MM.1S (cell line): ENCODE measurements around the gene PJA1.

Source experiments
- DNase-seq: peaks from one replicate; pipeline ENCODE4 v3.0.0-alpha.2; 2015
- H2AFZ ChIP-seq: fragments of 300-600 bp; sonication (generic); 2 replicates; pipeline ENCODE4 v1.6.0; 2016; ENCODE audit warnings: antibody characterized with exemption, low read length
- H3F3A ChIP-seq: fragments of 300-600 bp; sonication (generic); 2 replicates; pipeline ENCODE4 v1.6.1; 2016; ENCODE audit warnings: mild to moderate bottlenecking, antibody characterized with exemption, low read length, moderate library complexity, mixed read lengths; ENCODE audit not compliant: insufficient read depth
- H3K27ac ChIP-seq: fragments of 300-600 bp; sonication (generic); 2 replicates; pipeline ENCODE4 v1.5.1; 2016; ENCODE audit warnings: mild to moderate bottlenecking, low read length
- H3K27me3 ChIP-seq: fragments of 300-600 bp; sonication (generic); replicated peaks from 2 replicates; pipeline ENCODE4 v1.6.0; 2016; ENCODE audit warnings: low read length; ENCODE audit not compliant: insufficient read depth
- H3K36me3 ChIP-seq: fragments of 300-600 bp; sonication (generic); replicated peaks from 2 replicates; pipeline ENCODE4 v1.6.1; 2016; ENCODE audit warnings: mild to moderate bottlenecking, low read length, mixed read lengths; ENCODE audit not compliant: insufficient read depth
- H3K4me1 ChIP-seq: fragments of 300-600 bp; sonication (generic); 2 replicates; pipeline ENCODE4 v1.6.1; 2016; ENCODE audit warnings: low read length, mixed read lengths
- H3K4me2 ChIP-seq: fragments of 300-600 bp; sonication (generic); 2 replicates; pipeline ENCODE4 v1.6.0; 2016; ENCODE audit warnings: low read depth, low read length
- H3K4me3 ChIP-seq: fragments of 300-600 bp; sonication (generic); 2 replicates; pipeline ENCODE4 v1.5.1; 2016; ENCODE audit warnings: low read length, mixed read lengths
- H3K79me2 ChIP-seq: fragments of 300-600 bp; sonication (generic); 2 replicates; pipeline ENCODE4 v1.6.1; 2016; ENCODE audit warnings: mixed run types, low read length, mixed read lengths
- H3K9ac ChIP-seq: fragments of 300-600 bp; sonication (generic); 2 replicates; pipeline ENCODE4 v1.6.1; 2016; ENCODE audit warnings: low read length, mixed read lengths
- H3K9me2 ChIP-seq: fragments of 300-600 bp; sonication (generic); replicated peaks from 2 replicates; pipeline ENCODE4 v1.6.1; 2016; ENCODE audit warnings: mild to moderate bottlenecking, low read length, mixed read lengths; ENCODE audit not compliant: insufficient read depth
- H3K9me3 ChIP-seq: fragments of 300-600 bp; sonication (generic); replicated peaks from 2 replicates; pipeline ENCODE4 v1.6.1; 2016; ENCODE audit warnings: mild to moderate bottlenecking, low read length, mixed read lengths; ENCODE audit not compliant: insufficient read depth
- H4K20me1 ChIP-seq: fragments of 300-600 bp; sonication (generic); 2 replicates; pipeline ENCODE4 v1.6.1; 2016; ENCODE audit warnings: mild to moderate bottlenecking, low read length, moderate library complexity, mixed read lengths; ENCODE audit not compliant: insufficient read depth
- CTCF ChIP-seq: fragments of 300-600 bp; sonication (generic); IDR thresholded peaks from 2 replicates; pipeline ENCODE4 v1.5.1; 2016; ENCODE audit warnings: antibody characterized with exemption, low read length, mixed read lengths
- EZH2 ChIP-seq: fragments of 300-600 bp; sonication (generic); optimal IDR thresholded peaks from 2 replicates; pipeline ENCODE3; 2017; ENCODE audit warnings: low read depth, mild to moderate bottlenecking, antibody characterized with exemption, low read length, mixed read lengths
- EZH2phosphoT487 ChIP-seq: fragments of 300-600 bp; sonication (generic); IDR thresholded peaks from 2 replicates; pipeline ENCODE4 v1.6.1; 2018; ENCODE audit warnings: antibody characterized with exemption, low read length

PJA1 gene

GRCh38 chrX:69210581-69210980 lies 45.3 kb upstream of the PJA1 start:
- no peak overlapping the region for H3K4me2 ChIP-seq
- DNase-seq = no peak
- H3K79me2 ChIP-seq = no peaks in the 10 kb centered on the region
- H2AFZ ChIP-seq = no peak overlapping the region
- no peaks in the 10 kb centered on the region for H3K9me3 ChIP-seq
- H3K9ac ChIP-seq = no peak overlapping the region
- no peak overlapping the region for H3K27ac ChIP-seq
- no peaks in the 10 kb centered on the region for H3K27me3 ChIP-seq
- no peaks in the 10 kb centered on the region for H3K9me2 ChIP-seq
- H4K20me1 ChIP-seq = no peaks in the 10 kb centered on the region
- H3F3A ChIP-seq = no peaks in the 10 kb centered on the region
- no peaks in the 10 kb centered on the region for H3K4me1 ChIP-seq
- H3K36me3 ChIP-seq = no peaks in the 10 kb centered on the region
- no peak for TF ChIP-seq EZH2phosphoT487
- TF ChIP-seq EZH2 = no peak
- TF ChIP-seq CTCF = no peak
- H3K4me3 ChIP-seq = no peak overlapping the region

- TF ChIP-seq EZH2 (no peak), CTCF (no peak), EZH2phosphoT487 (no peak)
- no peaks in the 10 kb centered on the region for H3K9me2 ChIP-seq
- H4K20me1 ChIP-seq = no peaks in the 10 kb centered on the region
- H3K27me3 ChIP-seq = no peaks in the 10 kb centered on the region
- H3K4me3 ChIP-seq = no peak overlapping the region
- H3K36me3 ChIP-seq = no peaks in the 10 kb centered on the region
- no peak overlapping the region for H3K4me2 ChIP-seq
- no peaks in the 10 kb centered on the region for H3K79me2 ChIP-seq
- no peaks in the 10 kb centered on the region for H3K4me1 ChIP-seq
- no peaks in the 10 kb centered on the region for H3F3A ChIP-seq
- no peak overlapping the region for H3K27ac ChIP-seq
- no peak for DNase-seq
- H3K9me3 ChIP-seq = no peaks in the 10 kb centered on the region
- H3K9ac ChIP-seq = no peak overlapping the region
- no peak overlapping the region for H2AFZ ChIP-seq
Observed at GRCh38 chrX:69207216-69207615, 42.0 kb upstream of the PJA1 start.

DNA sequence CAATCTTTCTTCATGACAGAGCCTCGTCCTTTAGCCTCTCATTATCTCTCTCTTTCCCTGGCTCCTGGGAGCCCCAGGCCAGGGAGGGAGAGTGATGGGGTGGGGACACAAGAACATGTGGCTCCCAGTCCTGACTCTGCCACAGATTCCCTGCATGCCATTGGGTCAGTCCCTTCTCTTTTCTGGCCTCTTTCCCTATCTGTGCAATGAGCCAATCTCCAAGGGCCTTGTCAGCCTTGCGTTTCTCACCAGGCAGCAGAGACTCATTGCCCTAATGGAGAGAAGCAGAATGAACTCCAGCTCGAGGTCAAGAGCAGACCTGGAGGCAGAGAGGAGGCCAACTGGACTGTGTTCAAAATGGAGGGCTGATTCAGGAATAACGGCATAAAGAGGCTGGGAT lies 38.4 kb upstream of the PJA1 start:
- Histone ChIP-seq H3K27me3 (no peaks in the 10 kb centered on the region), H4K20me1 (no peaks in the 10 kb centered on the region), H3K36me3 (no peaks in the 10 kb centered on the region), H3K4me1 (no peaks in the 10 kb centered on the region), H2AFZ (no peak overlapping the region), H3K9ac (no peak overlapping the region), H3K27ac (no peak overlapping the region), H3K79me2 (no peaks in the 10 kb centered on the region), H3K9me3 (no peaks in the 10 kb centered on the region), H3K4me2 (no peak overlapping the region), H3K4me3 (no peak overlapping the region), H3K9me2 (no peaks in the 10 kb centered on the region), H3F3A (no peaks in the 10 kb centered on the region)
- TF ChIP-seq EZH2phosphoT487 (no peak), CTCF (no peak), EZH2 (no peak)
- no peak for DNase-seq

GRCh38 chrX:69197690-69198089 lies 32.4 kb upstream of the PJA1 start:
- Histone ChIP-seq H4K20me1 (no peaks in the 10 kb centered on the region), H3F3A (no peaks in the 10 kb centered on the region), H3K4me1 (no peaks in the 10 kb centered on the region), H3K9me2 (no peaks in the 10 kb centered on the region), H3K9ac (no peak overlapping the region), H3K4me2 (no peak overlapping the region), H2AFZ (no peak overlapping the region), H3K27ac (no peak overlapping the region), H3K36me3 (no peaks in the 10 kb centered on the region), H3K79me2 (no peaks in the 10 kb centered on the region), H3K27me3 (no peaks in the 10 kb centered on the region), H3K9me3 (no peaks in the 10 kb centered on the region), H3K4me3 (no peak overlapping the region)
- TF ChIP-seq EZH2 (no peak), EZH2phosphoT487 (no peak), CTCF (no peak)
- DNase-seq = no peak
